Heart left ventricle (tissue), 16 donors: Measurements from ENCODE around the gene C3orf62. TPM values are rescaled to one million over a fixed set of nuclear protein-coding genes. Genes with fewer than 3 reads are reported as not detected.

ENCODE experiments used
- ATAC-seq, 4 donors: fragments of 200-7000 bp; cut with Tn5 transposase; one replicate each; pipeline ENCODE4 v1.9.1; 2020 to 2022; ENCODE audit warnings: moderate library complexity in 4 of 4, mild to moderate bottlenecking in 3 of 4, moderate number of reproducible peaks in 1 of 4
- DNase-seq, 5 donors: peaks; one replicate each; pipeline ENCODE4 v3.0.0-alpha.2; 2020
- H3K27ac ChIP-seq, 12 donors: fragments of 200-600 bp; sonication (generic) in 4 of 12; one replicate each; pipeline versions ENCODE4 v1.5.0 to v1.8.0; 2016 to 2022; ENCODE audit warnings: mild to moderate bottlenecking in 2 of 12
- H3K27me3 ChIP-seq, 9 donors: fragments of 200-600 bp; sonication (generic) in 2 of 9; one replicate each; pipeline versions ENCODE4 v1.5.1 to v1.8.0; 2016 to 2022; ENCODE audit warnings: mild to moderate bottlenecking in 3 of 9
- H3K36me3 ChIP-seq, 9 donors: fragments of 200-600 bp; sonication (generic) in 2 of 9; one replicate each; pipeline versions ENCODE4 v1.5.0 to v1.8.0; 2018 to 2022; ENCODE audit warnings: mild to moderate bottlenecking in 2 of 9
- H3K4me1 ChIP-seq, 12 donors: fragments of 200-600 bp; sonication (generic) in 4 of 12; one replicate each; pipeline versions ENCODE4 v1.5.0 to v1.8.0; 2016 to 2022; ENCODE audit warnings: mild to moderate bottlenecking in 3 of 12
- H3K4me3 ChIP-seq, 12 donors: fragments of 200-600 bp; sonication (generic) in 4 of 12; one replicate each; pipeline versions ENCODE4 v1.5.0 to v1.8.0; 2017 to 2022; ENCODE audit warnings: mild to moderate bottlenecking in 9 of 12, moderate library complexity in 4 of 12
- H3K9me3 ChIP-seq, 12 donors: fragments of 200-600 bp; sonication (generic) in 4 of 12; one replicate each; pipeline versions ENCODE4 v1.5.0 to v1.8.0; 2016 to 2022; ENCODE audit warnings: mild to moderate bottlenecking in 1 of 12
- CTCF ChIP-seq, 12 donors: fragments of 200-600 bp; sonication (generic) in 4 of 12; IDR thresholded peaks; one replicate each; pipeline versions ENCODE4 v1.5.0 to v1.8.0; 2018 to 2022; ENCODE audit warnings: antibody characterized with exemption in 12 of 12, mild to moderate bottlenecking in 5 of 12
- POLR2A ChIP-seq, 2 donors: fragments of 450-650 bp; IDR thresholded peaks; one replicate each; pipeline ENCODE4 v1.6.1; 2017; ENCODE audit warnings: antibody characterized with exemption in 2 of 2, mild to moderate bottlenecking in 2 of 2, moderate library complexity in 2 of 2
- WGBS, 4 donors: extraction: QIAGEN DNeasy Blood & Tissue Kit in 2 of 4; methylation state at CpG; one replicate each; pipeline versions ENCODE4 v1.1.5 to v1.1.7; 2013 to 2018; 5-methylcytosine and 5-hydroxymethylcytosine counted together
- intact Hi-C, 10 donors: fragments of 100-400 bp; cut with DNase I; formaldehyde crosslinking; loops; one replicate each; pipeline versions ENCODE4 v1.11.1 to v1.14.2; 2022
- polyA plus RNA-seq, 2 donors: library from polyadenylated mRNA; stranded (reverse); fragments of 200-250 nt; gene quantifications; one replicate each; pipeline ENCODE4 v1.2.3, GENCODE V29; 2013
- total RNA-seq, 9 donors: library from RNA; depleted of rRNA in 2 of 9; stranded (reverse); fragments of >200 nt in 2 of 9; fragmentation: NEBNext Ultra II Directional in 3 of 9; extraction: Animal tissue kit (Norgen Biotek cat#: 25700) in 3 of 9; gene quantifications; one replicate each; pipeline versions ENCODE4 v1.1.0 to v1.2.4, GENCODE V29; 2016 to 2023
- donor health status: ischemic (EF 13 %, LVEDD 7.1; RV severe dilation, severe dysfunction).
- donor health status: healthy with polysubstance abuse.
- donor health status: DM: no; HTN: yes; CAD: no.
- donor health status: DM: no; HTN: no; CAD: no.
- donor health status: ischemic (EF 25% LVEDD 6.9; RV normal size, moderate dysfunction).
- donor health status: ischemic (EF 25% LVEDD 5.7; RV mildly dilated, moderate dysfunction).
- donor health status: healthy.
- donor health status: DM: yes; HTN: yes; CAD: no.
- donor health status: ischemic (EF 35%, LVEDD 5.7; RV mildly dilated, moderate dysfunction).
- donor health status: nonischemic (EF 11% LVEDD 7.7; RV severe dilation, severe dysfunction).
- donor health status: DM: yes; HTN: yes; CAD: no.
- donor health status: PGD.
- donor health status: ischemic (EF 29% LVEDD 5.4; RV normal size, mild dysfunction).
- donor health status: nonischemic (EF 23%, LVEDD 6.1; RV moderate dilation, normal function).

C3orf62 gene
- total and polyA plus RNA-seq, 11 donors = 1.3 to 5.6 (median 2.9) TPM

- H3K9me3 ChIP-seq = no peaks in the 10 kb centered on the region
- 72 to 85% (median 81%) methylated on average over 11 of the region's 11 CpGs for WGBS, 4 donors
- no peak overlapping the region for H3K4me3 ChIP-seq
- intact Hi-C loops = loop anchor here in 8 of 10 donors (1.0 to 5.0 kb wide), 3 partner anchors 123 to 154 kb away; partner anchors contain the start of gene KLHDC8B (in 5 of the 8)
- peaks cover 4 to 100% (median 90%) of the 10 kb centered on the region in 9 donors for H3K36me3 ChIP-seq
- TF ChIP-seq CTCF (IDR thresholded peaks at IDR 0.05) = peak; percentile 35 to 63 (median 51)
- TF ChIP-seq POLR2A (IDR thresholded peaks at IDR 0.05) = no peak
- peaks cover 7 to 24% (median 19%) of the 10 kb centered on the region in 12 donors for H3K4me1 ChIP-seq
- ATAC-seq (peak in 1 of 4 donors; percentile 12), DNase-seq (no peak)
- peak overlapping the region in 7 of 12 donors; percentile 75 to 85 (median 84) for H3K27ac ChIP-seq
- no peaks in the 10 kb centered on the region for H3K27me3 ChIP-seq
These were observed 18.5 kb upstream of the C3orf62 start for GRCh38 chr3:49295489-49296058.

GRCh38 chr3:49294343-49294742, 17.3 kb upstream of the C3orf62 start:
- WGBS, 4 donors = 43 to 74% (median 55%) methylated on average over 8 of the region's 8 CpGs
- peak in 2 of 4 donors; percentile 33 to 66 for ATAC-seq
- intact Hi-C loops = loop anchor here in 2 of 10 donors (5.0 kb wide), 2 partner anchors 122 to 153 kb away; partner anchors contain the start of gene KLHDC8B (in 1 of the 2)
- DNase-seq = peak in 1 of 5 donors; percentile 30
- Histone ChIP-seq H3K36me3 (peaks cover 4 to 100% (median 91%) of the 10 kb centered on the region in 9 donors), H3K9me3 (no peaks in the 10 kb centered on the region), H3K27ac (peak overlapping the region in 4 of 12 donors; percentile 22 to 51 (median 35)), H3K4me3 (no peak overlapping the region), H3K4me1 (peaks cover 7 to 24% (median 19%) of the 10 kb centered on the region in 12 donors), H3K27me3 (no peaks in the 10 kb centered on the region)
- TF ChIP-seq CTCF (IDR thresholded peaks at IDR 0.05) (no peak), POLR2A (IDR thresholded peaks at IDR 0.05) (no peak)

DNA sequence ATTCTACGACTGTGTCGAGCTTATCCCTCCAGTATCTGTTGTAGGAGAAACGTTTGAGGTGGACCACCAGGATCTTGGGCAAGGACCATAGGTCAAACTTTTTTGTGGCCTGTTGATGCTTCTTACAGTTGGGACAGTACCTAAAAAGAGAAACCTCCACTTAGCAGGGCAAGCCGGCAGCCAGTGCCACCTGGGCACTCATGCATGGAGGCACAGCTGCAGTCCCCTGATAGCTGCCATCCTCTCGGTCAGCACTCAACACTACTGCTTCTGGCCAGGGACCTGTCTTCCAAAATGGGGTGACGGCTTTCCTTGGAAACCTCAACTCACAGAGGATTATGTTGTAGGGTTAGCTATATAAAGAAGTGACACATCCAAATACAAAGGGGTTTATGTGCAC, 7.0 kb upstream of the C3orf62 start:
- no peak for TF ChIP-seq POLR2A (IDR thresholded peaks at IDR 0.05)
- no peak for TF ChIP-seq CTCF (IDR thresholded peaks at IDR 0.05)
- H3K4me1 ChIP-seq = peaks cover 0 to 10% (median 7%) of the 10 kb centered on the region in 12 donors
- DNase-seq = no peak
- intact Hi-C loops = no loop called here
- H3K27me3 ChIP-seq = no peaks in the 10 kb centered on the region
- H3K27ac ChIP-seq = no peak overlapping the region
- H3K9me3 ChIP-seq = no peaks in the 10 kb centered on the region
- 93 to 100% (median 94%) methylated on average over 6 of the region's 6 CpGs for WGBS, 4 donors
- no peak overlapping the region for H3K4me3 ChIP-seq
- ATAC-seq = no peak
- H3K36me3 ChIP-seq = peaks cover 3 to 94% (median 86%) of the 10 kb centered on the region in 9 donors

- peak in 2 of 4 donors; percentile 7 to 37 for ATAC-seq
- Histone ChIP-seq H3K4me1 (peaks cover 0 to 43% (median 31%) of the 10 kb centered on the region in 12 donors), H3K36me3 (peaks cover 0 to 60% (median 39%) of the 10 kb centered on the region in 9 donors), H3K27me3 (no peaks in the 10 kb centered on the region), H3K4me3 (no peak overlapping the region), H3K27ac (peak overlapping the region; percentile 33 to 99 (median 96)), H3K9me3 (no peaks in the 10 kb centered on the region)
- DNase-seq = no peak
- intact Hi-C loops = loop anchor here in 8 of 10 donors (5.0 to 10.0 kb wide), 3 partner anchors 62 to 107 kb away; partner anchors contain the start of gene KLHDC8B (in 6 of the 8)
- TF ChIP-seq CTCF (IDR thresholded peaks at IDR 0.05) (no peak), POLR2A (IDR thresholded peaks at IDR 0.05) (no peak)
These were observed 2.3 kb upstream of the C3orf62 start for GRCh38 chr3:49279376-49279775.
